NCI-H1417 treated with DMSO at 0.1 percent for 48 hours (cell line): Measurements from ENCODE around the gene G6PC2.

Experiments used
- DNase-seq: peaks from one replicate; lab custom pipeline; 2025; lab: John Stamatoyannopoulos, UW

The G6PC2 gene

DNA sequence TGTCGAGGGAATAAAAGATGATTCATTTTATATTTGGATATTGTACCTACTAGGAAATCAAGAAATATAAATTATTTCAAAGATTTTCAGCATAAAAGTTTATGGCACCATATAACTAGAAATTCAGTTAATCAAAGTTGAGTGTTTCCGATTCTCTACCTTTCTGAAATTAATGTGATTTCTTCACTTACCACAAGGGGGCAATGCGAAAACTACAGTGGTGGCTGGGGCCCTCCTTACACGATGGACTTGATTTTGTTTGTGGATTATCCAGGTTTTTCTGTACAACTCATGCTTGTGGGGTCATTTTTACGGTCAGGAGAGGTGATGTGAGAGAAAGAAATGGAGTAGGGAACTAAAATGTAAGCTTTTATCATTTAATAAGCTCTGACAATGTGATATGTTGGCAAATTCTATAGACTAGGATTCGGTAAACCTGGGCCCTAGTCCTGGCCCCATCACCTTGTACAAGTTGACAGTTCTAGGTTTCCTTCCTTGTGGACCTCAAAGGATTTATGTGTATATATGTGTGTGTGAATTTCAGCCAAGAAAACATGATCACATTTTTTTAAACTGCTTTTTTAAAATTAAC lies 47.6 kb downstream of the G6PC2 start:
- no peak for DNase-seq

DNA sequence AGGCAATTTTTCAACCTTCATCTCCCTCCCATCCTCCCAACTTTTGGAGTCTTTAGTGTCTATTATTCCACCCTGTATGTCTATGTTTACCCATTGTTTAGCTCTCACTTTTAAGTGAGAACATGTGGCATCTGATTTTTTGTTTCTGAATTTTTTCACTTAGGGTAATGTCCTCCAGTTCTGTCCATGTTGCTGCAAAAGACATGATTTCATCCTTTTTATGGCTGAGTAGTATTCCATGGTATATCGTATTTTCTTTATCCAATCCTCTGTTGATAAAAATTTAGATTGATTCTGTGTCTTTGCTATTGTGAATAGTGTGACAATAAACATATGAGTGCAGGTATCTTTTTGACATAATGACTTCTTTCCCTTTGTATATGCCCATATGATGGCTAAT lies 48.2 kb downstream of the G6PC2 start:
- no peak for DNase-seq

DNA sequence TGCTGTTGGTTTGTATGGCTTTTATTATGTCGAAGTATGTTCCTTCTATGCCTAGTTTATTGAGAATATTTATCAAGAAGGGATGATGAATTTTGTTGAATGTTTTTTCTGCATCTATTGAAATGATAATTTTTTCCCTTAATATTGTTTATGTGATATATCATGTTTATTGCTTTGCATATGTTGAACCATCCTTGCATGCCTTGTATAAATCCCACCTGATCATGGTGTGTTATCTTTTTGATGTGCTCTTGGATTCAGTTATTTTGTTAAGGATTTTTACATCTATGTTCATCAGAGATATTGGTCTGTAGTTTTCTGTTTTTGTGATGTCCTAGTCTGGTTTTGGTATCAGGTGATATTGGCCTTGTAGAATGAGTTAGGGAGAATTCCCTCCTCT lies 50.8 kb downstream of the G6PC2 start:
- DNase-seq = no peak

DNA sequence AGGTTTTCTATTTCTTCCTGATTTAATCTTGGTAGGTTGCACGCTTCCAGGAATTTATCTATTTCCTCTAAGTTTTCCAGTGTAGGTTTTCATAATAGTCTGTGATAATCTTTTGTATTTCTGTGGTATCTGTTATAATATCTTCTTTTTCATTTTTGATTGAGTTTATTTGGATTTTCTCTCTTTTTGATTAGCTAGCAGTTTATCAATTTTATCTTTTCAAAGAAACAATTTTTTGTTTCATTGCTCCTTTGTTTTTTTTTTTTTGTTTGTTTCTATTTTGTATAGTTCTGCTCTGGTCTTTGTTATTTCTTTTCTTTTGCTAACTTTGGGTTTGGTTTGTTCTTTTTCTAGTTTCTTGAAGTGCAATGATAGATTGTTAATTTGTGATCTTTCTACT lies 51.3 kb downstream of the G6PC2 start:
- no peak for DNase-seq

DNA sequence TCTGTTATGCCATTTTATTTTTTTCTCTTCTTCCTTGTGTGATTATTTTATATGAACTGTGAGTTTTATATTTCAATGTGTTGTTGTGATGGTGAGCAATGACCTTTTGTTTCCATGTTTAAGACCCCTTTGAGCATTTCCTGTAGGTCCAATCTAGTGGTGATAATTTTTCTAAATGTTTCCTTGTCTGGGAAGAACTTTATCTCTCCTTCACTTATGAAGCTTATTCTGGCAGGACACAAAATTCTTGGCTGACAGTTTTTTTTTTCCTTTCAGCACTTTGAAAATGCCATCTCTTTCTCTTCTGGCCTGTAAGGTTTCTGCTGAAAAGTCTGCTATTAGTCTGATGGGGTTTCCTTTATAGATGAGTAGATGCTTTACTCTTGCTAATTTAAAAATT lies 53.2 kb downstream of the G6PC2 start:
- DNase-seq = no peak

DNA sequence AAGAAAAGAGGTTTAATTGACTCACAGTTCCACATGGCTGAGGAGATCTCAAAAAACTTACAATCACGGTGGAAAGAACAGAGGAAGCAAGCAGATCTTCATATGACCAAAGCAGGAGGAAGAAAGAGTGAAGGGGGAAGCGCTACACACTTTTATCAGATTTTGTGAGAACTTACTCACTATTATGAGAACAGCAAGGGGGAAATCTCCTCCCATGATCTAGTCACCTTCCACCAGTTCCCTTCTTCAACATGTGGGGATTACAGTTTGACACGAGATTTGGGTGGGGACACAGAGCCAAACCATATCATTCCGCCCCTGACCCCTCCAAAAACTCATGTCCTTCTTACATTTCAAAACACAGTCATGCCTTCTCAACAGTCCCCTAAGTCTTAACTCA lies 54.2 kb downstream of the G6PC2 start:
- DNase-seq = no peak

DNA sequence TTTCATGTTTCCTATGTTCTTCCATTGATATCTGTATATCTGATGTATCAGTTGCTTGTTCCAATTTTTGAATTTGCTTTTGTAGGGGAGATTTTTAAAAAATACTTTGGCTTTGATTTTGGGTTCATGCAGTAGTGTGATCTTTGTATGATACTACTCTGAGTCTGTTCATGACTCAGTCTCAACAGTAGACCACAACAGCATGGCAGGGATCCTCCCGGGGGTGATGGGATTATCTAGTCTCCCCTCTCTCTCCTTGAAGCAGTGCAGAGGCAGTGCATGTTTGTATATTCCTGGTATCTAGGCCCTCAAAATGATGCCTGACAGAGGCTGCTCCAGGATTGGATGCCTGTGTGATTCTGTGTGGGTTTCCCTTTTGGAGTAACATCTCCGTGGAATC lies 55.3 kb downstream of the G6PC2 start:
- no peak for DNase-seq
